NT2/D1 (cell line): ENCODE measurements around the gene DCAF11.

Experiments used
- SUZ12 ChIP-seq: IDR thresholded peaks from 2 replicates; pipeline ENCODE4 v1.6.1; 2011; ENCODE audit not compliant: insufficient read length, insufficient read depth; ENCODE audit errors: extremely low read depth
- YY1 ChIP-seq: IDR thresholded peaks from 2 replicates; pipeline ENCODE4 v1.6.1; 2011; ENCODE audit not compliant: insufficient read length, insufficient read depth
- ZNF274 ChIP-seq: IDR thresholded peaks from 2 replicates; pipeline ENCODE4 v1.6.1; 2011; ENCODE audit warnings: mild to moderate bottlenecking, low read depth, low read length

DNA sequence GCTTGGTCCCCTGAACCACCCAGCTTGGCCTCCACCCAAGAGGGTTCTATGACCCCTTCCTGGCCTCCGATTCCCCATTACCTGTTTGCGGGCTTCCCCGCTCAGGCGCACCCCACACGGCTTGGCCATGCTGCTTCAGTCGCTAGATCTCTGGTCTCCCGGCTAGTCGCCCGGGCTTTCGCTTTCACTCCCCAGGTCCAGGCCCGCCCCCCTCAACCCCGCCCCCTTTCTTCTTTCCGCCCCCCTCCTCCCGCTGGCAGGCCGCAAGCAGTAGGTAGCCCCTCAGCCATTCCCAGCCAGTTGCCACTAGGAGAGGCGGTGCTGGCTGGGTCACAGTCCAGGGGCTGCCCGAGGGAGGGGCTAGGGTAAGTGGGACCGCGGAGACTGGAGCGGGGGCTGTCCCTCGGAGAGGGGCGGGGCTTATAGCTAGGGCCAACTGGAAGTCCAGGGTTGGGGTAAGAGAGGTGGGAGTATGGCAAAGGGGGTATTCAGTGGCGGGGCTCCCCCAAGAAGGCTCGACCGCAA lies 31.9 kb downstream of the DCAF11 start, which contains the start of gene PSME2:
- TF ChIP-seq YY1 (no peak), SUZ12 (no peak), ZNF274 (no peak)
